ENCODE results near the gene HBEGF.
A peak's percentile ranks its signal among the peaks of the same experiment; 100 is the strongest.

HBEGF gene

DNA sequence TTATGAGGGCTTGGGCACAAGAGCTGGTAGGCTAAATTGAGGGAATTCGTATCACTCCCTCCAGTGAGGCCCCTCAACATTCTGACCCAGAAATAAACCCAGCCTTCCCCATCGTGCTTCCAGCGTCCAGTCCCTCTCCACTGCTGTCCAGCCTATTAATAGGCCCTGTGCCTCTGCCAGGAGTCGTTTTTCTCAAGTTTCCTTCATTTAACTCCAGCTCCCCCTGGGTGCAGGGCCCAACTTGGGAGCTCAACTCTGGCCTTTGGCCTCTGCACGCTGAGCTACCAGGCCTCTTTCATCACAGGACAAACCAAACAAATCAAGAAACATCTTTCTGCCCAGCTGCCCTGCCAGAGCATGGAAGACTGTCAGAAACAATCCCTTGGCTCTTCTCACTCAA, 10.0 kb downstream of the HBEGF start:
- DNase-seq (ENCODE audit: low spot score), result no peak

DNA sequence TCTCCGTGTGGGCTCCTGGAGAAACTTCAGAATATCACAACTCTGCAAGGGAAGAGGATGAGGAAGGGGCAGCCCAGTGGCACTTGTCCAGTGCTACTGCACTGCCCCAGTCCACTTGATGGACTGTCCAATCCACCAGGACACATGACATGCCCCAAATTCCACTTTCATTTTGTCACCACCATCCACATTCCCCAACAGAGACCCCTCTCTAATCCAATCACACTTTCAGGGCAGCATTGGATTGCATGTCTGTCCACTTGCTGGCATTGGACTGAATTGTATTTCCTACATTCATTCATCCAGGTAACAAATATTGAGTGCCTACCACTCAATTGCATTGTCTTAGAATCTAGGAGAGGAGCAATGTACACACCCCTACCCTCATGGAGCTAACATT, 14.8 kb downstream of the HBEGF start:
- DNase-seq (ENCODE audit: low spot score), result no peak

DNA sequence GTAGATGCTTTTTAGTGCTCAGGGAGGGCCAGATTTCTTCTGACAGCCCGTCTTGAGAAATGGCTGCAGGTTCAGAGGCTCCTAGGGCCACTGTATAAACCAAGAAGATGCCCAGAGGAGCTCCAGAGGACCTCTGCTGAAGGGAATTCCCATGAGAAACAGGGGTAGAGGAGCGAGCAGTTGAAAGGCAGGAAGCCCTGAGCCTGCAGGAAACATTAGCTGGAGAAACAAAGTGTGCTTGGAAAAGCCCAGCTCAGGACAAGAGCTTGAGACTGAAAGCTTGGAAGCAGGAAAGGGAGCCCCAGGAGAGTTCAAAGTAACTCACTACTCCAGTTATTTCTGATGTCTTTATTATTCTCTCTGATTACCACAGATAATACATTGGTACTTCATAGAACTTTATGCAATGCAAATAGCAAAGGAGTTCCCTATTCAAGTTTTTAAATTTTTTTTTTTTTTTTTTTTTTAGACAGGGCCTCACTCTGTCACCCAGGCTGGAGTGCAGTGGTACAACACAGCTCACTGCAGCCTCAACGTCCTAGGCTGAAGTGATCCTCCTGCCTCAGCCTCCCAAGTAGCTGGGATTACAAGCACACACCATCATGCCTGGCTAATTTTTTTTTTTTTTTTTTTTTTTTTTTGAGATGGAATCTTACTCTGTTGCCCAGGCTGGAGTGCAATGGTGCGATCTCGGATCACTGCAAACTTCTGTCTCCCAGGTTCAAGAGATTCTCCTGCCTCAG, 16.5 kb downstream of the HBEGF start:
- DNase-seq (ENCODE audit: low spot score), result no peak

DNA sequence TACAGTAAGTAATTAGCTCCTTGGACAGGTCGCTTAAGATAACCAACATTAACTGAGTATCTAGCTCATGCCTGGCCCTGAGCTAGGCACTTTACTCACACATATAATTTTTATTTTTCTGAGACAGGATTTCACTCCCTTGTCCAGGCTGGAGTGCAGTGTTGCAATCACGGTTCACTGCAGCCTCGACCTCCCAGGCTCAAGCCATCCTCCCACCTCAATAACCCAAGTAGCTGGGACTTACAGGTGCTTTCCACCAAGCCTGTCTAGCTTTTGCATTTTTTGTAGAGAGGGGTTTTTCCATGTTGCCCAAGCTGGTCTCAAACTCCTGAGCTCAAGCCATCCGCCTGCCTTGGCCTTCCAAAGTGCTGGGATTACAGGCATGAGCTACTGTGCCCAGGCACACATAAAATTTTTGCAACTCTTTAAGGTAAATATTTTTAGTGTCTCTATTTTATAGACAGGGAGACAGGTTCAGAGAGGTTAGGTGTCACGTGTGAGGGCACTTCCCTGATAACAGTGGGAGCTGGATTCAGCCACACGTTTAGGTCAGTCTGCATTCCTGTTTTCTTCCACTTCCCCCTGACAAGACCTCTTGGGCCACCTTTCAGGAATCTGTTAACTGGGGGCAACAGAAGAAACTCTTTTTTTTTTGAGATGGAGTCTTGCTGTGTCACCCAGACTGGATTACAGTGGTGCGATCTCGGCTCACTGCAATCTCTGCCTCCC, 18.2 kb downstream of the HBEGF start:
- no peak for DNase-seq (ENCODE audit: low spot score)

DNA sequence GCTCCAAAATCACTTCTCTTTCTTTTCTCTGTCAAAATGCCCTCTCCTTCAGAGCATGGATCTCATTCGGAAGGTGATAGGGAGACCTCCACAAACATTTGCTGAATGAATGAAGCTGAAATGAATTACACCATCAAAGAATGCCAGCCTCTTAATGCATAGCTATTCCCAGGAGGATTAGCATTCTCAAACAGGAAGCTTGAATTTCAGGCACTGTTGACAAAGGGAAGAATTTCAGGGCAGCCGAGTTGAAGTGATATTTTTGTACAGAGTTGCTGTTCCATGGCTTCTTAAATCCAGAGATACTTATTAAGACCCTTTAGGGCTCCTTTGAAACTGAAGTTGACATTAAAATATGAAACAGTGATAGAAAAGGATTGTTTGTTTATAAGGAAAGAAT, 18.8 kb downstream of the HBEGF start:
- DNase-seq (ENCODE audit: low spot score), result no peak

DNA sequence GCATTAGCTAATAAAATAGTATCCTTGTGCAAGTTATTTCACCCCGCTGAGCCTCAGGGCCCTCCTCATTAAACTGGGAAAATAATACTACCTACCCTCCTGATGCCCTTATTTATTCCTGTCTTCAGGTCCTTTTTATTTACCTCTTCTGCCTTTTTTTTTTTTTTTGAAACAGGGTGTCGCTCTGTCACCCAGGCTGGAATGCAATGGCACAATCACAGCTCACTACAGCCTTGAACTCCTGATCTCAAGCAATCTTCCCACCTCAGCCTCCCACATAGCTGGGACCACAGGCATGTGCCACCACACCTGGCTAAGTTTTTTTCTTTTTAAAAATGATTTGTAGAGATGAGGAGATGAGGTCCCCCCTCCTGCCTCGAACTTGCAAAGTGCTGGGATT, 20.9 kb downstream of the HBEGF start:
- DNase-seq (ENCODE audit: low spot score), result no peak

DNA sequence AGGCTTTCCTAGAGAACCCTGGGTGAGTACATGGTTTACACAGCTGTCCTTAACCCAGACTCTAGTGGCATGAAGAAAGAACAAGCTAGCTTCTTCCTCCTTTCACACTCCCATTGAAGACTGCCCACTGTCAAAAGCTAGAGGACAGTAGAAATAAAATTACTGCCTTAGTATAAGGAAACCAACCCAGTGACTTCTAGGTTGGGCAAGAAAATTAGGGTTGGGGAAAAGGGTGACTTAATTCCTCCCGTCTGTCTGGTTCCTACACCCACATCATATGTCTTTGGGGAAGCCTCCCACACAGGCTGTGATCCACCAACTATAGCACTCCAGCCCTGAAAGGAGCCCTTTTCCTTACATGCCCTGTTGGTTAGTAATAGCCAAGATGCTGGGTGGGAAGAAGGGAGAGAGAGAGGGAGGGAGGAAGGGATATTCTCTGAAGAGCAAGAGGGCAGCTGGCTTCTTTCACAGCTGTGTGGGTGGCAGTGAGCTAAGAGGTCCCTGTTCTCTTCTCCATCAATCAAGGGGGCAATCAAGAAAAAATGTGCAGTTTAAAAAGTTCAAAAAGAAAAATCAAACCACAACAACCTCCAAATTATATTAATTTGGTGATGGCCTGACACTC, 21.7 kb downstream of the HBEGF start:
- no peak for DNase-seq (ENCODE audit: low spot score)

DNA sequence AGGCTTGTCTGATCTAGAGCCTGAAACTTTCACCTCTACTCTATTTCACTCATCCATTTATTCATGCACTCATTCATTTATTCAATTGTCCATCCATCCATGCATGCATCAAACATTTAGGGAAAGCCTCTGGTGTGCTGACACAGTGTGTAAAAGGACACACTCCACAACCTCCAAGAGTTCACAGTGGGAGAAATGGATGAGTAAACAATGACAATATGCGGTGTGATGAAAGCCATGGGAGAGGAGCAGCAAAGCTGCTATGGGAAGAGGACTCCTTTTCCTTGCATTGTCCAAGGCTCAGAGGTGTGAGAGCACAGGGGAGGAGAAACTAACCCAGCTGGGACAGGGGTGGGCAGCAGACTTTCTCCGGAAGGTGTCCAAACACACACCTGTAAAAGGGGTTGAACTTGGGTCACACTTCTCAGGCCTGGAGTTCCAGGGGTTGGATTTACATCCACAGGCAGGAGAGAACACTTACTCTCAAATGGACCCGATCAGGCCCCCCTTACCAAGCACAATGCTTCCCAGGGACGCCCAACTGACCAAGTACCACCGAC, 22.3 kb downstream of the HBEGF start:
- no peak for DNase-seq (ENCODE audit: low spot score)

DNA sequence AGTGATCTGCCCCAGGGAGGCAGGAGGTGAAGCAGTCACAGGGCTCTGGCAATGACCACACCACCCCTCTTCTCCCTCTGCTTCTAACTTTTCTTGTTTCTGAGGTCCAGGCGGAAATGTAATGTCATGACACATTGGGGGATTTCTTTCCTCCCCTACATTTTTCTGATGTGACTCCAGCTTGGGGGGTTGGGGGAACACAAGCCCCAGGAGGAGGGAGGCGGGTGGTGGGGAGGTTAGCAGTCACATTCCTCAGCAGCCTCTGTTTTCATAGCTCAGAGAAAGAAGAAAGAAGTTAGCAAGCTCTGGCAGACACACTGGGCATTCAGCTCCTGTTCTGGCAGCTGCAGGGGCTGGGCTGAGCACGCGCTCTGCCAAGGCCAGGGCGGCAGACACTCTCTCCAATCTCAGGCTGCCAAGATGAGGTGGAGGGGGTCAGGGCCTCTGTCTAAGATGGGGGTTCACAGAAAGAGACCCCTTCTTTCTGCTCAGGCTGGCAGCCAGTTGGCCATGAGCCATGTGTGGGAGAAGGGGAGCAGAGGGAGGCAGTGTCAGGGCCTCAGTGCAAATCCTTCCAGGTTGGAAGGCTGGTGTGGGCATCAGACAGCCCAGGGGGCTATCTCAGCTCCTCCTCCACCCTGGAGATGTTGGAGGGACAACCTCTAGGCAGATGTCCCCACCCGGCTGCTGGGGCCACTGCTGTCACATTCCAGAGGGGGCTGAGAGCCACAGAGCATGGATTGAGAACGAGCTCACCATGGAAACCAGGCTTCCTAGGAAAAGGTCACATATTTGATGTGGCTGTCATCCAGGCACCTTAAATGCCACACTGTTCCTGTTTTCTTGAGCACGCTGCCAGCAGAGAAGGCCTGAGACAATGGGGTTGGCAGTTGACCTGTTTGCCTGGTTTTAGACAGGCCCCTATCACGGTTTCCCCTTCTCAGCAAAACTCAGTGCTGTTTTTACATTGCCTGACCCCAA, 23.4 kb downstream of the HBEGF start:
- peak; percentile 62 for DNase-seq (ENCODE audit: low spot score)

DNA sequence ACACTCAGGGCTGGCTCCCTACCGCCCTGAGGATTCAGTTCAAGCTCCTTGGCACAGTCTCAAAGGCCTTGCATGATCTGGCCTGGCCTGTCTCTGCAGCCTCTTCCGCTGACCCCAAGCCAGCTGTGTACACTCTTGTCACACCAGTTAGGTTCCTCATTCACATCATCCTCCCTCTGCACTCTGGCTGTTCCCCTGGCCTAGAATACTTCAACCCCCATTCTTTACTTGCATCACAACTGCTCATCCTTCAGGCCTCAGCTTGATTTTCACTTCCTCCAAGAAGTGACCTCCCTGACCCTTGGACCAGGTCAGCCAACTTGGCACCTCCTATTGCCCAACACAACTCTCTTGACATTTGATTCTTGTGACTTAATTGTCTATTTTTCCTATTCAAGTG, 24.6 kb downstream of the HBEGF start:
- no peak for DNase-seq (ENCODE audit: low spot score)

DNA sequence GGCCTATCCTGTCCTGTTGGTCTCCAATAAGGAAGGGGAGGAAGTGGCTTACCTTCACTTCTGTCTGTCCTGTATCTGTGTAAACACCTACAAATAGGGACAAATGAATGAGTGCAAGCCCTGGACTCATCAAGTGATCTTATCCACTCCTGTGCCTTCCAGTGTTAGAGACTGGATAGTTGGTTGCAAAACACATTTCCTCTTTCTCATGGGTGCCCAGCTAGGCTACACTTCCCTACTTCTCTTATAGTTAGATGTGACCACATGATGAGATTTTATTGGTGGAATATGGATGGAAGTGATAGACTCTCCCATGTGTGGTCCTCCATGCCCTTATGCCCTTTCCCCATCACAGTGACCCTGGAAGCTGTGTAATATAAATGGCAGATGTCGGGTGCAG, 26.6 kb downstream of the HBEGF start:
- no peak for DNase-seq (ENCODE audit: low spot score)

DNA sequence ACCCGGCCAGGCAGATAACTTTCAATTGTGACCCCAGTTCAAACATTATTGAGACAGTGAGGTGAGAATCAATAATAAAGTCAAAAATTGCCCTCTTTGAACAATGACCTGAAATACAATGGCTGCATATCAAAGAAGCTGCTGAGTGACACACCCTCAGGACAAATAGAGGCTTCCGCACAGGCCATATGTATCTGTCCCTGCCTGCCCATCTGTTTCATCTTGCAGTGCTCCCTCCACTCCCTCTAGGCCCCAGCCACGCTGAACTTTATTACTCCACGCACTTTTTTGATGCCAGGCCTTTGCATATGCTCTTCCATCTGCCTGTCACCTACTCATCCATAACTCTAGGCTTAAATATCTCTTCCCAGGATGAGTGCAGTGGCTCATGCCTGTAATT, 27.6 kb downstream of the HBEGF start:
- DNase-seq (ENCODE audit: low spot score), result peak; percentile 42

DNA sequence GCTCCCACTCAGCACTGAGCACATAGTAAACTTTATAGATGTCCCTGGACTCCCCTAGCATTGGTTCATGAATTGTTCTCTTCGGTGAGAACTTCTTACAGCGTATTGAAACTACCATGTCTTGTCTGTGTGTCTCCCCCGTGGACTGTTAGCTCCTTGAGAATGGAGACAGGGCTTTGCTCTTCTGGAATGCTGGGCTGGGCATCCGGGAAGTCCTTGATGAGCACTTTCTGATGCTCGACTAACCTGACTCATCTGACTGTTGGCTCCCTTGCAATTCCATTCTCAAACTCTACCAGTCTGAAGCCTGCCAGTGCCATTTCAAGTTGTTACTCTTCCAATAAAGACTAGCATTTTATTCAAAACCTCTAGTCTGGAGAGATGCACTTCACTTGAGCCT, 28.5 kb downstream of the HBEGF start:
- DNase-seq (ENCODE audit: low spot score), result peak; percentile 29

DNA sequence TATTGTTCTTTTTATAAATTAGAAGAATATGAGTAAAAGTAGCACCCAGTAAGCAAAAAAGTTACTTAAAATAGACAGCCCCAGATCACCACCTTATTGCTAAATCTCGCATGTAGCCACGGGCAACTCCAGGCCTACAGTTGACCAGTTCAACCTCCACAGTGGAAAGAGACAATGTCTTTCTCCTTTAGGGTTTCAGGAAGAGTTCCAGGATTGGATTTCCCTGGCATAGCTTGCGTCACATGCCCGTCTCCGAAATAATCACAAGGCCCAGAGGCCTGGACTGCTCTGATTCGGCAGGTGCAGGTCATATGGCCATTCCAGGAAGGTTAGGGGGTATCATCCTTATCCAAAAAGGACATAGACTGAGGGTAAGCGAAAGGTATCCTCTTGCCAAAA, 33.6 kb downstream of the HBEGF start:
- DNase-seq (ENCODE audit: low spot score), result no peak

DNA sequence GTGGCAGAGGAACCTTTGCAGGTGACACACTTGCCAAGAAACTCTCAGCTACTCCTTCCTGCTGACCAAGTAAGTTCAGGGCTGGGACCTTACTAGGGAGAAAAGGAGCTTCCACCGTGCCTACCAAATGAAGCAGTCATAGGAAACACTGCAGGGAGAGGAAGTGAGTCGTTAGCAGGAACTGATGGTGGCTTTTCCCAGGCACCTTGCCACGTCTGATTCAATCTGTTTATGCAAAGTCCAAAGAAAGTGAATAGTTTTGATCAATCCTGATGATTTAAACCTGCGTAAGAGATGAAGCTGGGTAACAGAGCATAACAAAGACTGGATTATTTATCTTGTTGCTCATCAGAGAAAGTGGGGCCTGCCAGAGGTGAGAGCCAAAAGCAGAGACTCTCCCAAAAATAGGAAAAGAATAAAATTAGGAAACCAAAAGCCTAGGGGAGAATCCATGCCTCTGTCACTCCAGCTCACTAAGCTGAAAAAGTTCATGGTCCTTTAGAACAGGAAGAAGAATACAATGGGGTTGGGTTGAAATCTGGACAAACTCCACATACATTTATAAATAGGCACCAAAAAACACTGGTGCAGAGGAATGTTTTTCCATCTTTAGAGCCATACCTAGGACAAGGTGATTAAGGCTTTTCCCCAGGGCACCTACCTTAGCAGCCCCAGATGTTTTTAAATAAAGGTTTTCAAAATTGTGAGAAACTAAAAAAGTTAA, 34.2 kb downstream of the HBEGF start:
- peak; percentile 39 for DNase-seq (ENCODE audit: low spot score)

DNA sequence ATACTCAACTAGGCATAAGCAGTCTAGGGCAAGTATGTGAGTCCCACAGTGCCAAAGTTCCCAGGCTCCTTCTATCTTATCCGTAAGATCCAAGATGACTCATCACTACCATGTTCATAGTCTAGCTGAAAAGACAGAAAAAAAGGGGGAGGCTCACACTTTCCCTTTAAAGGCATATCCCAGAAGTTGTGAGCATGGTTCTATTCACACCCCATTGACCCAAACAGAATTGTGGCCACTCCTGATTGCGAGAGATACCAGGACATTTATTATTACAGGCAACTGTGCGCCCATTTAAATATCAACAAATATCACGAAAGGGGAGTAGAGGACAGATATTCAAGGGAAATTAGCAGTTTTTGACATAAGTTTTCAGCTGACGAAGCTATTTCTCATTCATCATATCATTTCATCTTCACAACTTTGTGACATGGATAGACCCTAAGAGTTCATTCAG, 35.4 kb downstream of the HBEGF start:
- DNase-seq (ENCODE audit: low spot score), result peak; percentile 55

DNA sequence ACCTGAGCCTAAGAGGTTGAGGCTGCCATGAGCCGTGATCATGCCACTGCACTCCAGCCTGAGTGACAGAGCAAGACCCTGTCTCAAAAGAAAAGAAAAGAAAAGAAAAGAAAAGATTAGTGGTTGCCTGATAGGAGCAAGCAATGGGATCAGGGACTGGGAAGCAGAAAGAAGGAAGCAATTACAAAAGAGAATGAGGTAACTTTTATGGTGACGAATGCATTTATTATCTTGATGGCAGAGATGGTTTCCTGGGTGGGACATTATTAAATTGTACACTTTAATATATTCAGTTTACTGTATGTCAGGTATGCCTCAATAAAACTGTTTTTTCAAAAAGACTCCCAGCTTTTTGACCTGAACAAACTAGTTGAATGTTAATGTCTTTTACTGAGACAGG, 36.0 kb downstream of the HBEGF start:
- DNase-seq (ENCODE audit: low spot score), result no peak

DNA sequence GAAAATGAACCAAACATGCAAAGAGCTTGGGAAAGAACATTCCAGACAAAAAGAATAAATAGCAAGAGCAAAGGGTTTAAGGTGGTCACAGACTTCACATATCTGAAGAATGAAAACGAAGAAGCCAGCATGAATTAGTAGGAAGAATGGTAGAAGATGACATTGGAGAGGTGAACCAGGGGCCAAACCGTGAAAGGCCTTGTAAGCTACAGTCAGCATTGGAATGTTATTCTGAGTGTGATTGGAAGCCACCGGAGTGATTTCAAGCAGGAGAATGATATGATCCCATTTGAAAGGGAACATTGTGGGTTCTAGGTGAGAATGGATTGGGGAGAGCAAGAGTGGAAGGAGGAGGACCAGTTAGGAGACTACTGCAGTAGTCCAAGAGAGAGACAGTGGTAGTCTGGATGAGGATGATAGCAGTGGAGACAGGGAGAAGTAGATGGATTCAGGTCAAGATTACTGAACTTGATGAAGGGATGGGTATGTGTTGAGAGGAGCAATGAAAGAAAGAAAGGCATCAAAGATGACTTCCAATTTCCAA, 36.6 kb downstream of the HBEGF start:
- no peak for DNase-seq (ENCODE audit: low spot score)

DNA sequence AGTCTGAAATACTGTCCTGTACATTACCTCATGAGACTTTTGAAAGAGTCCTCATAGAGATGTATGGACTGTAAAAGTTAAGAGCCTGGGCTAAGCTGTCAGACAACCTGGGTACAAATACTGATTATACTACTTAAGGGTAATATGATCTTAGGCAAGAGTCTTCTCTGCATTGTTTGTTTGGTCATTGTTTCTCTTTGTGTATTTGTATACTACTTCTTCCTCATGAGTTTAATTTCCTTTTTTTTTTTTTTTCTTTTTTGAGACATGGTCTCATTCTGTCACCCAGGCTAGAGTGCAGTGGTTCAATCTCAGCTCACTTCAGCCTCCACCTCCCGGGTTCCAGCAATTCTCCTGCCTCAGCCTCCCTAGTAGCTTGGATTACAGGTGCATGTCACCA, 40.9 kb downstream of the HBEGF start:
- DNase-seq (ENCODE audit: low spot score), result no peak

DNA sequence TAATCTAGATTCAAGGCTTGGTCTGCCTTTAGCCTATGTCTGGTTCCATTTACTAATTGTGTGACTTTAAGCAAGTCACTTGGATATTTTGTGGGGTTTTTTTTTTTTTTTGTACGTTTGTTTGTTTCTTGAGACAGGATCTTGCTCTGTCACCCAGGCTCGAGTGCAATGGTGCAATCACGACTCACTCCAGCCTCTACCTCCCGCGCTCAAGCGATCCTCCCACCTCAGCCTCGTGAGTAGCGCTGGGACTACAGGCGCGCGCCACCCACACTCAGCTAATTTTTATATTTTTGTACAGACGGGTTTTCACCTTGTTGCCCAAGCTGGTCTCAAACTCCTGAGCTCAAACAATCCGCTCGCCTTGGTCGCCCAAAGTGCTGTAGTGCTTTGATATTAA, 42.4 kb downstream of the HBEGF start:
- DNase-seq (ENCODE audit: low spot score), result no peak

All from SW480 (cell line).